CD4-positive, alpha-beta T cell treated with Interleukin-12 subunit alpha and Interleukin-12 subunit beta, for 1 hour (primary cell): ENCODE measurements around the gene ELFN2.
"Not testable (repeated sequence)": the region's sequence is repeated elsewhere in the genome, so short reads cannot be mapped to it uniquely, and the experiment has no call there.

Experiments used
- DNase-seq: peaks from one replicate; pipeline ENCODE4 v3.0.0-alpha.2; 2020

Gene ELFN2

GRCh38 chr22:37331034-37331428 is 96.2 kb downstream of the ELFN2 start:
- DNase-seq, result no peak

GRCh38 chr22:37330200-37331033 is 96.9 kb downstream of the ELFN2 start:
- peak; percentile 40 for DNase-seq

GRCh38 chr22:37329238-37330140 is 97.8 kb downstream of the ELFN2 start:
- no peak for DNase-seq

GRCh38 chr22:37328538-37329237 is 98.6 kb downstream of the ELFN2 start:
- DNase-seq, result not testable (repeated sequence)

GRCh38 chr22:37328017-37328416 is 99.3 kb downstream of the ELFN2 start:
- no peak for DNase-seq

GRCh38 chr22:37326726-37327125 is 100.6 kb downstream of the ELFN2 start:
- DNase-seq, result no peak

- DNase-seq, result no peak
Observed at GRCh38 chr22:37325039-37325395, 102.3 kb downstream of the ELFN2 start.

- no peak for DNase-seq
Observed at GRCh38 chr22:37324340-37325038, 102.8 kb downstream of the ELFN2 start.

- no peak for DNase-seq
Observed at GRCh38 chr22:37320726-37321677, 106.3 kb downstream of the ELFN2 start.

GRCh38 chr22:37319469-37319868 is 107.8 kb downstream of the ELFN2 start:
- no peak for DNase-seq

- no peak for DNase-seq
Observed at GRCh38 chr22:37318364-37319109, 108.7 kb downstream of the ELFN2 start.
